Progenitor cell of endocrine pancreas (in vitro differentiated cells): Measurements from ENCODE around the gene CLASP1. TPM values are rescaled to one million over a fixed set of nuclear protein-coding genes. Genes with fewer than 3 reads are reported as not detected.
A peak's percentile ranks its signal among the peaks of the same experiment; 100 is the strongest.

Source experiments
- DNase-seq: peaks from one replicate; pipeline ENCODE4 v3.0.0; 2021; ENCODE audit warnings: low spot score; ENCODE audit not compliant: unreplicated experiment
- H3K27ac Mint-ChIP-seq: 2 replicates; pipeline ENCODE4 v1.8.0; 2021; ENCODE audit warnings: mild to moderate bottlenecking, moderate library complexity, mixed read lengths
- H3K27me3 Mint-ChIP-seq: 2 replicates; pipeline ENCODE4 v1.8.0; 2021; ENCODE audit warnings: mixed read lengths
- H3K36me3 Mint-ChIP-seq: 2 replicates; pipeline ENCODE4 v1.8.0; 2022; ENCODE audit warnings: mixed read lengths; ENCODE audit not compliant: insufficient read depth
- H3K4me1 Mint-ChIP-seq: 2 replicates; pipeline ENCODE4 v1.8.0; 2021; ENCODE audit warnings: low read depth, mixed read lengths
- H3K4me3 Mint-ChIP-seq: 2 replicates; pipeline ENCODE4 v1.8.0; 2021; ENCODE audit warnings: low read depth, mild to moderate bottlenecking, moderate library complexity, mixed read lengths
- H3K9me3 Mint-ChIP-seq: 2 replicates; pipeline ENCODE4 v1.8.0; 2021; ENCODE audit warnings: low read depth, mixed read lengths
- total RNA-seq: library from RNA; stranded (reverse); gene quantifications from 2 replicates; pipeline ENCODE4 v1.2.1, GENCODE V29; 2021
- TF ChIP-seq, protein P1 (sequence below): fragments of 200-600 bp; sonication (generic); IDR thresholded peaks from one replicate; pipeline ENCODE4 v1.5.0; 2021; ENCODE audit warnings: antibody characterized with exemption, mild to moderate bottlenecking; ENCODE audit not compliant: unreplicated experiment

Gene CLASP1
- total RNA-seq, 1 donor from 2014 or later = 102 TPM

DNA sequence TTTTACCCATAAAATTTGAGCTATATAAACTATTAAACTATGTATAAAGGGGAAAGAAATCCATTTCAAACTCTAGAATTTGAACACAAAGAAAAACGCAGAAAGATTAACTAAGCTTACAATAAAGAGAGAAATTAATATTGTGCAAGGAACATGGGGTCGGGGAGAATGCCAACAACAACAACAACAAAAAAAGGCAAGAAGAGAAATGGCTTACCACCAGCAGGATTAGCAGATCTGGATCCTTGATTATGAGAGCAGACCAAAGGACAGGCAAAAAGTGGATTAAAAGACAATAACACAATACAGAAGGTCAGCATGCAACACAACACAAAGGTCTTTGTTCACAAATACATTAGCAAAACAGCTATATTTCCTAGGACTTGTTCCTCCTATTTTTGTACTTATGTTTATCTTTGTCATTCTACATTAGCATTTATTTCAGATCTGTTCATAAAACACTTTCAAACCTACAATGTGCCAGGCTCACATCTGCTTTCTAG lies 222.0 kb downstream of the CLASP1 start:
- Mint-ChIP-seq H3K27ac (no peak overlapping the region), H3K36me3 (peaks cover 19% of the 10 kb centered on the region)
- TF ChIP-seq, protein P1, sequence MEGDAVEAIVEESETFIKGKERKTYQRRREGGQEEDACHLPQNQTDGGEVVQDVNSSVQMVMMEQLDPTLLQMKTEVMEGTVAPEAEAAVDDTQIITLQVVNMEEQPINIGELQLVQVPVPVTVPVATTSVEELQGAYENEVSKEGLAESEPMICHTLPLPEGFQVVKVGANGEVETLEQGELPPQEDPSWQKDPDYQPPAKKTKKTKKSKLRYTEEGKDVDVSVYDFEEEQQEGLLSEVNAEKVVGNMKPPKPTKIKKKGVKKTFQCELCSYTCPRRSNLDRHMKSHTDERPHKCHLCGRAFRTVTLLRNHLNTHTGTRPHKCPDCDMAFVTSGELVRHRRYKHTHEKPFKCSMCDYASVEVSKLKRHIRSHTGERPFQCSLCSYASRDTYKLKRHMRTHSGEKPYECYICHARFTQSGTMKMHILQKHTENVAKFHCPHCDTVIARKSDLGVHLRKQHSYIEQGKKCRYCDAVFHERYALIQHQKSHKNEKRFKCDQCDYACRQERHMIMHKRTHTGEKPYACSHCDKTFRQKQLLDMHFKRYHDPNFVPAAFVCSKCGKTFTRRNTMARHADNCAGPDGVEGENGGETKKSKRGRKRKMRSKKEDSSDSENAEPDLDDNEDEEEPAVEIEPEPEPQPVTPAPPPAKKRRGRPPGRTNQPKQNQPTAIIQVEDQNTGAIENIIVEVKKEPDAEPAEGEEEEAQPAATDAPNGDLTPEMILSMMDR = no peak

DNA sequence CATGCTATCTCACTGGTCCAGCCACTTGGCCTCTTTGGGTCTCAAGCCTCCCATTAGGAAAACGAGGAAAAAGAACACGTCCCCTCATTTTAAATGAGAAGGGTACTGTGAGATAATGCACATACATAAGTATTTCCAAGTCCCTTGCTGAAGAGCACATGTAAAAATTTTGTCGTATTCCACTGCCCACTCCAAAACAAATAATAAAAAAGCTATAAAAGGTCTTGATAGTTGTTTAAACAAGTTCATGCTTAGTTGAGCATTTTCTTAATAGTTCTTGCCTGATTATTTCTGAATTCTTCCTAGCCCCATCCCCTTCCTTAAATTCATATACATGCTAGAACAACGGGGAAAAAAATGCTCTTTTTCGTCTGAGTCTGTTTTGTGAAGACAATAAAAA lies 228.8 kb downstream of the CLASP1 start:
- TF ChIP-seq, protein P1 = no peak
- Mint-ChIP-seq H3K27ac (no peak overlapping the region), H3K4me3 (no peak overlapping the region), H3K36me3 (peaks cover 8% of the 10 kb centered on the region), H3K4me1 (peaks cover 19% of the 10 kb centered on the region), H3K9me3 (no peaks in the 10 kb centered on the region), H3K27me3 (no peaks in the 10 kb centered on the region)
- no peak for DNase-seq

More for the DNA sequence above, 222.0 kb downstream of the CLASP1 start:
- no peak for DNase-seq
- no peaks in the 10 kb centered on the region for H3K4me1 Mint-ChIP-seq
- no peaks in the 10 kb centered on the region for H3K27me3 Mint-ChIP-seq
- no peak overlapping the region for H3K4me3 Mint-ChIP-seq
- H3K9me3 Mint-ChIP-seq = no peaks in the 10 kb centered on the region

DNA sequence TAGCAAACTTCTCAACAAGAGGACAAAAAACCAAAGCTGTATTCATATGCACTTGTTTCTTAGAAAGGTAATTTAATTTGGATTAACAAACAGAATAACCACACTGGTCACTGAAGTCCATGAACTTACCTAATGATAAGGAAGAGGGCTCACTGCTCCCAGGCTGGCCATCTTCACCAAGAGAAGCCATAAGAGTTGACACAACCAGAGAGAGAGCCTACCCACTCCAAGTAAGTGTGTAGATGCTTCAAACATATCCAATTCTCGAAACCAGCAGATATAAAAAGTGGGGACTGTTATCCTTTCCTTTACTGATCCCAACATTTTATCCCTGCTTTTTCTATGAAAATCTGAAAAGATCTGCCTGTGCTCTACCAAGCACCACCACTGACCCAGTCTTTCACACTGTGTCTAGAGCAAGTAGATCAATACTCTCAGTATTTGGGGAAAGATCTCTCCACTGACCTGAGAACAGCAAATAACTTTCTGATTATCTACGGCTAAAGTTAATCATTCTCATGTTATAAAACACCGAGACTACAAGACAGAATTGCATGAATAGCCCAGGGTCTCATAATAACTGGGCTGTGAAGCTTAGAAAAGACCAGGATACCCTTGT lies 230.1 kb downstream of the CLASP1 start:
- peaks cover 19% of the 10 kb centered on the region for H3K4me1 Mint-ChIP-seq
- DNase-seq = no peak
- no peaks in the 10 kb centered on the region for H3K27me3 Mint-ChIP-seq
- no peaks in the 10 kb centered on the region for H3K9me3 Mint-ChIP-seq
- H3K27ac Mint-ChIP-seq = peak overlapping the region; percentile 21
- TF ChIP-seq, protein P1 = no peak
- H3K36me3 Mint-ChIP-seq = peaks cover 11% of the 10 kb centered on the region
- no peak overlapping the region for H3K4me3 Mint-ChIP-seq

DNA sequence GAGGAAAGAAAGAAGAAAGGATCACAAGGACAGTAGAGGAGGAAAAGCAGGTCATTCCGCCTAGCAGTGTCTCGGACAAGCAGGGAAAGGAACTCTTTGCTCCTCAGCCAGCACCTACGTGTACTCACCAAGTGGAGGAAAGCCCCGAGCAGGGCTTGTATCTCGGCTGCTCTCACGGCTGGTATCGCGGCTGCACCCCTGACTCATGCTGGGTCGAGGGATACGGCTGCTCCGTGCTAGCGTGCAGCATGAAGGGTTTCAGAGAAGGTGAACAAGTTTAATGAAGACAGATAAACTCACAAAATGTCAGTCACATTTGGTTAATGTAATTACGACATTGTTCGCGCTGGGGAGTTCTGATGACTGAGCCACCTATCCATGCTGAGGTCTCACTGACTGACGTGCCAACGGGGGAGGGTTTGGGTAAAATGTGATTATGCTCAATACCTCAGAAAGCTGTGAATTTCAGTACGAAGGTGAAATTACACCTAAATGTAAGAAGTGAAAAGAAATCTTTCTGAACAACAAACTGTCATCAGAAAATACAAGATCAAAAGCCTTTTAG lies 230.7 kb downstream of the CLASP1 start:
- peak overlapping the region; percentile 45 for H3K27ac Mint-ChIP-seq
- no peak for DNase-seq
- H3K36me3 Mint-ChIP-seq = peaks cover 9% of the 10 kb centered on the region
- no peaks in the 10 kb centered on the region for H3K27me3 Mint-ChIP-seq
- H3K4me1 Mint-ChIP-seq = peaks cover 19% of the 10 kb centered on the region
- TF ChIP-seq, protein P1 = no peak
- H3K4me3 Mint-ChIP-seq = no peak overlapping the region
- H3K9me3 Mint-ChIP-seq = no peaks in the 10 kb centered on the region

DNA sequence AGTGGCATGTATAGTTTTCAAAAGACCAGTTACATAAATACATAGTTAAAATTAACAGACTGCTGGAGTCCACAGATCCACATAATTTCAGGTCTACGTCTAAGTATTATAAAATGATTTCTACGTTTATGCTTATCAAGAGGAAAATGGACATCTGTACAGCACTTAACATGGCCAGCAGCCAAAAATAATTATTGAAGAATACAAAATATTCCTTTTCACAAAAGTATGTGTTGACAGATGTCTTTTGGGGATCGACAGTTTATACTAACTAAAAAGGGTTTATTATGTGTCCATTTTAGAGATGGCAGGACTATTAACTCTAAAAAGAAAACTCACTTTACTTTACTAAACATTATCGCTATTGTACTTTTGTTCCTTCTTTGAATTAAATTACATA lies 231.4 kb downstream of the CLASP1 start:
- H3K36me3 Mint-ChIP-seq = peaks cover 9% of the 10 kb centered on the region
- TF ChIP-seq, protein P1 = no peak
- no peak overlapping the region for H3K27ac Mint-ChIP-seq

More for the DNA sequence above, 231.4 kb downstream of the CLASP1 start:
- no peak for DNase-seq
- peaks cover 19% of the 10 kb centered on the region for H3K4me1 Mint-ChIP-seq
- no peak overlapping the region for H3K4me3 Mint-ChIP-seq
- H3K9me3 Mint-ChIP-seq = no peaks in the 10 kb centered on the region
- no peaks in the 10 kb centered on the region for H3K27me3 Mint-ChIP-seq
